GM19438 (cell line): ENCODE results near the gene EIF5AL1.
"Not testable (repeated sequence)": the region's sequence is repeated elsewhere in the genome, so short reads cannot be mapped to it uniquely, and the experiment has no call there.

ENCODE experiments used
- ATAC-seq: cut with Tn5 transposase; IDR thresholded peaks from one replicate; pipeline ENCODE4 v1.9.1; 2021; ENCODE audit warnings: low read depth; ENCODE audit not compliant: unreplicated experiment

Gene EIF5AL1

GRCh38 chr10:79511891-79512583, at the start of gene EIF5AL1:
EIF5AL1 (plus strand) TSS chr10:79512533; CDS start chr10:79512650, 117 bp downstream.
- ATAC-seq = not testable (repeated sequence)

DNA sequence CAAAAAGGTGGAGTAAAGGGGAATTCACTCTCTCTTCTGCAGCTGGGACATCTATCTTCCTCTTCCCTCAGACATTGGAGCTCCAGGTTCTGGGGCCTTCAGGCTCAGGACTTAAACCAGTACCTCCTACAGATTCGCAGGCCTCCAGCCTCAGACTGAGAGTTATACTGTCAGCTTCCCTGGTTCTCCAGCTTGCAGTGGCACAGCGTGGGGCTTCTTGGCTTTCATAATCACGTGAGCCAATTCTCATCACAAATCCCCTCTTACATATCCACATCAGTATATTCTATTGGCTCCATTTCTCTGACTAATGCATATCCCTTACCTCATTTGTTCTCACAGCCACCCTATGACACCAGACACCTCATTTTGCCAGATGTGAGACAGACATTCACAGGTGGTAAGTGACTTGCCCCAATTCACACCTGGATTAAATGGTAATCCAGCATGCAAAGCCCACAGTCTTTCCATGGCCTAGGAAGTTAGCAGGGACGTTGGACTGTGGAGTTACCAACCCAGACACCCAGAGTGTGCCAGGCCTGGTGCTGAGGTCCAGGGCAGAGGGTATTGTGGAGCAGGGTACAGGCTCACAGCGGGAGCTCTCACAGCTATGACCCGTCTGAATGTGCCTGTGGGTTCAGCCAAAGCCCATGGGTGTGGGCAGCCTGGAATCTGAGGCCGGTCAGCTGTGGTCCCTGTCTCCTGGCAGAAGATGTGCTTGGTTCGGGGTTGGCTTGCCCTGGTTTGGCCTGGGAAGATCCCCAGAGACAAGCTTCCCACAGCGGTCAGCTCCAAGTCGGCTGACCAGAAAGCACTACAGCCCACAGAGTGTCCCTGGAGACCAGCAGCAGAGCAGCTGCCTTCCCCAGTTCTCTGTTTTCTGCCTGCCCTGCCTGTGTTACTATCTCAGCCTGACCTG, 48.5 kb upstream of the EIF5AL1 start:
- ATAC-seq = no peak

GRCh38 chr10:79465341-79465740, 47.0 kb upstream of the EIF5AL1 start:
- no peak for ATAC-seq

- no peak for ATAC-seq
These were observed 44.2 kb upstream of the EIF5AL1 start for GRCh38 chr10:79468015-79468560.

- no peak for ATAC-seq
These were observed 43.3 kb upstream of the EIF5AL1 start for GRCh38 chr10:79468841-79469585.

DNA sequence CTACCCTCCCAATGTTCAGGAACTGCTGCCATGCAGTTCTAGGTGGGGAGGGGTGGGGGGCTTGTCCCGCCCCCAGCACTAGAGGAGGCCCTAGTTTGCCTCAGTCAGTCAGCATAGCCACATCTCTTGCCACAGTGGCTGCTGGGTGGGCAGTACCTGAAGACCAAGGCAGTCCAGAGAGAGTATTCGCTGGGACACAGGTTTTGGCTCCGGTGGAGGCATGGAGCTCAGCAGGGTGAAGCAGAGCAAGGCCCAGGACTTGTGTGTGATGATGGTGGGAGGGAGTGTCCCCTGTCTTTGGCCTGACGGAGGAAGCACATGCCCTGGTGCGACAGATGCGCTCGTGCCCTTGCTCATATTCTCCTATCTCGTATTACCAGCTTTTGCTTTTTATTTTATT, 42.2 kb upstream of the EIF5AL1 start:
- no peak for ATAC-seq

GRCh38 chr10:79471776-79472175, 40.6 kb upstream of the EIF5AL1 start:
- no peak for ATAC-seq

DNA sequence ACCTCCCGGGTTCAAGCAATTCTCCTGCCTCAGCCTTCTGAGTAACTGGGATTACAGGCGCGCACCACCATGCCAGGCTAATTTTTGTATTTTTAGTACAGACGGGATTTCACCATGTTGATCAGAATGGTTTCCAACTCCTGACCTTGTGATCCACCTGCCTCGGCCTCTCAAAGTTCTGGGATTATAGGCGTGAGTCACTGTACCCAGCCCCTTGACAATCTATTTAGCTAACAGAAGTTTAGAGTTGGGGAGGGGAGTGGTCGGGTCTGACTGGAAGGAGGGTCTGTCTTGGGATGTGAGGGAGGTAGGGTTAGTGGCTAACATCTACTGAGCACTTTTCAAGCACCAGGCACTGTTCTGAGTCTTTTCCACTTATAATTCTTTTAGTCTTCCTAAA, 39.9 kb upstream of the EIF5AL1 start:
- ATAC-seq = no peak

DNA sequence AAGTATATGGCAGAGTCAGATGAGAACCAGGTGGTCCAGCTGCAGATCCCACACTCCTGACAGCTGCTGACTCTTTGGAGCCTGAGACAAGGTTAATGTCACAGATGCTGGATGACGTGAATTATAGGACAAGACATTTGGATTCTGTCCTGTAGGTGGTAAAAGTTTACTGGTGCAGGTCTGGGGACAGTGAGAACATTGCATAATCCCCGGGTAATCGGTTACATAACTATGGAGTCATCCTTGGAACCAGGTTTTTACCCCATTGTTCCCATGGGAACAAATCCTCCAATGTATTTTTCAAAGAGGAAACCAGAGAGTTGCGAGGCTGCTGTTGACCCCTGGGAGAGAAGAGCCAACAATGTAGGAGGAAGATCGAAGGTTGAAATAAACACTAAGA, 39.4 kb upstream of the EIF5AL1 start:
- ATAC-seq = no peak

GRCh38 chr10:79473496-79474095, 38.7 kb upstream of the EIF5AL1 start:
- no peak for ATAC-seq

- no peak for ATAC-seq
These were observed 37.1 kb upstream of the EIF5AL1 start for GRCh38 chr10:79475119-79475653.

GRCh38 chr10:79475877-79476276, 36.5 kb upstream of the EIF5AL1 start:
- no peak for ATAC-seq

- no peak for ATAC-seq
These were observed 35.7 kb upstream of the EIF5AL1 start for GRCh38 chr10:79476645-79477044.

- ATAC-seq = no peak
These were observed 34.9 kb upstream of the EIF5AL1 start for GRCh38 chr10:79477456-79477855.

DNA sequence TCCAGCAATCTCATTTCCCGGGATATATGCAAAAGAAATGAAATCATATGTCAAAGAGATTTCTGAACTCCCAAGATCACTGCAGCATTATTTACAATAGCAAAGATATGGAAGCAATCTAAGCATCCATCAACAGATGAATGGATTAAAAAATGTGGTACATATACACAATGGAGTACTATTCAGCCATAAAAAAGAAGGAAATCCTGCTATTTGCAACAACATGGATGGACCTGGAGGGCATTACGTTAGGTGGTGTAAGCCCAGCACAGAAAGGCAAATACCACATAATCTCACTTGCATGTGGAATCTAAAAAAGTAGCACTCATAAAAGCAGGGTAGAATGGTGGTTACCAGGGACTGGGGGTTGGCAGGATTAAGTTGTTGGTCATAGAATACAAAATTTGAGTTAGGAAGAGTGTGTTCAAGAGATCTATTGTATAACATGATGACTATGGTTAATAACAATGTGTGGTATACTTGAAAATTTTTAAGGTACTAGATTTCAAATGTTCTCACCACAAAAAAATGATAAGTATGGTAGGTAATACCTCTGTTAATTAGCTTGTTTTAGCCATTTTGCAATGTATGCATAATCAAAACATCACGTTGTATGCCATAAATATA, 32.9 kb upstream of the EIF5AL1 start:
- no peak for ATAC-seq

GRCh38 chr10:79482304-79482703, 30.0 kb upstream of the EIF5AL1 start:
- no peak for ATAC-seq

DNA sequence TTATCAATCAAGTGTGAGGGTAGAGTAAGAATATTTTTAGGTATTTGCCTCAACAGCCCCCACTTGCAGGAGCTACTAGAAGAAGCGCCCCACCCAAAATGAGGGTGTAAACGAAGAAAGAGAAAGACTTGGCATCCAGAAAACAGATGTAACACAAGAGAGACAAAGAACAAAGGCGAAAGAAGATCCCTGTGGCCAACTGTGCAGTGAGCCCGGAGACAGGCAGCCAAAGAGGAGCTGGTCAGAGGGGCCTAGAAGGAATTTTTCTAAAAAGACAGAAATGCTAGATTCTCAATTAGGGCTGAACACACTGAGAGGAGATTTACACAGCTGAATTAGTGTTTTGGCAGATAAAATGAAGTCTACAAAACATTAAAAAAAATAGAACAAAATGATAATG, 29.6 kb upstream of the EIF5AL1 start:
- ATAC-seq = no peak

- ATAC-seq = no peak
These were observed 29.0 kb upstream of the EIF5AL1 start for GRCh38 chr10:79483299-79483698.

DNA sequence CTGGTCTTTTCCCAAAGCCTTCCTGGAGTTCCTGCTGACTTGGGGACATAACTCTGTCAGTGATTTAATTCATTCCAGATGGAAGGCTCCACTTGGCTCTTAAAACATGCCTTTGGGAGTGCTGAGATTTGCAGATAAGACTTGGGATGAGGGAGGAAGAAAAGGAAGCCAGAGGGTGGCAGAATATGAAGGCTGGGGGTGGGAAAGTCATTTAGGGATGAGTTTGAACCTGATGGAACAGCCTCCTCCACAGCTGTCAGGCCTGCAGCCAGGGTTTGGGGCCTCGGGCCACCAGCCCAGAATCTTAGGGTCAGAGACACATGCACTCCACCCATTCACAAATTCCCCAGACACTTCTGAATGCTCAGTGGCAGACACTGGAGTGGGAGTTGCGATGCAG, 28.4 kb upstream of the EIF5AL1 start:
- no peak for ATAC-seq

- no peak for ATAC-seq
These were observed 27.9 kb upstream of the EIF5AL1 start for GRCh38 chr10:79484476-79484875.
